AG10803 (cell line): Measurements from ENCODE around the gene TMBIM6.
A peak's percentile ranks its signal among the peaks of the same experiment; 100 is the strongest.

Experiments used
- DNase-seq: peaks from one replicate; pipeline ENCODE4 v3.0.0; 2010; ENCODE audit warnings: low read depth
- H3K4me3 ChIP-seq: 2 replicates; pipeline ENCODE4 v1.5.1; 2011; ENCODE audit warnings: mild to moderate bottlenecking, low read length, control low read depth
- TF ChIP-seq, protein P1 (sequence below): conservative IDR thresholded peaks from 2 replicates; pipeline ENCODE4 v1.5.1; 2011; ENCODE audit warnings: mild to moderate bottlenecking, low read length, control low read depth, inconsistent platforms

Gene TMBIM6

DNA sequence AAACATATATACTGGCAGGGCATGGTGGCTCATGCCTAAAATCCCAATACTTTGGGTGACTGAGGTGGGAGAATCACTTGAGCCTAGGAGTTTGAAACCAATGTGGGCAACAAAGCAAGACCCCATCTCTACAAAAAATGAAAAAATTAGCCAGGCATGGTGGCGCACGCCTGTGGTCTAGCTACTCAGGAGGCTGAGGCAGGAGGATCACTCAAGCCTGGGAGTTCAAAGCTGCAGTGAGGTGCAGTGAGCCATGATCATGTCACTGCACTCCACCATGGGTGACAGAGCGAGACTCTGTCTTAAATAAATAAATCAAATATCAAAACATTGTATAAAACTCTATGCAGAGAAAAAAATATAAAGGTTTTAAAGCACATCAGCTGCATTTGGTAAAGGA lies 39.3 kb upstream of the TMBIM6 start:
- TF ChIP-seq, protein P1, sequence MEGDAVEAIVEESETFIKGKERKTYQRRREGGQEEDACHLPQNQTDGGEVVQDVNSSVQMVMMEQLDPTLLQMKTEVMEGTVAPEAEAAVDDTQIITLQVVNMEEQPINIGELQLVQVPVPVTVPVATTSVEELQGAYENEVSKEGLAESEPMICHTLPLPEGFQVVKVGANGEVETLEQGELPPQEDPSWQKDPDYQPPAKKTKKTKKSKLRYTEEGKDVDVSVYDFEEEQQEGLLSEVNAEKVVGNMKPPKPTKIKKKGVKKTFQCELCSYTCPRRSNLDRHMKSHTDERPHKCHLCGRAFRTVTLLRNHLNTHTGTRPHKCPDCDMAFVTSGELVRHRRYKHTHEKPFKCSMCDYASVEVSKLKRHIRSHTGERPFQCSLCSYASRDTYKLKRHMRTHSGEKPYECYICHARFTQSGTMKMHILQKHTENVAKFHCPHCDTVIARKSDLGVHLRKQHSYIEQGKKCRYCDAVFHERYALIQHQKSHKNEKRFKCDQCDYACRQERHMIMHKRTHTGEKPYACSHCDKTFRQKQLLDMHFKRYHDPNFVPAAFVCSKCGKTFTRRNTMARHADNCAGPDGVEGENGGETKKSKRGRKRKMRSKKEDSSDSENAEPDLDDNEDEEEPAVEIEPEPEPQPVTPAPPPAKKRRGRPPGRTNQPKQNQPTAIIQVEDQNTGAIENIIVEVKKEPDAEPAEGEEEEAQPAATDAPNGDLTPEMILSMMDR = no peak
- DNase-seq = no peak
- H3K4me3 ChIP-seq = no peak overlapping the region

DNA sequence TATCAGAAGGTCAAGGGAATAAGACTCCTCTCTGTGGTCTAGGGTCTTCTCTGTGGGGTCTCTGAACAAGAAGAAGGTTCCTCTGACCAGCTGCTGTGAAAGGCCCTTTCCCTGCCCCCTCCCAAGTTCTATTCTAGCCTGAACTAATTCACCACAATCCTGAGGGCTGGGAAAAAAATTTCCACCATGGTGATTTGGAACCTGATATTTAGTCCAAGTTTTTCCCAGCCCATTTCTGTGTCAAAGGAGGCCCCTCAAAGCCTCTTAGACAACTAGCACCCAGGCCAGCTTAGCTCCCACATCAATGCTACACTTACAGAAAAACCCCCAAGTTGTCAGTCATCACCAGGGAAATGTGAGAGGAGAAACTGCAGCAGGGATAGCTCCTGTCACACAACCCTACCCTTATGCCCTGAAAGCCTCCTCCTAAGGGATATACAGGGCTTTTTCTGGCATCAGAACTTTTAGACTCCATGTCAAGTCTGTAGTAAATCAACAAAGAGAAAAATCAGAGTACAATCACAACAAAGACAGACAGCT lies 38.6 kb upstream of the TMBIM6 start:
- H3K4me3 ChIP-seq = no peak overlapping the region
- no peak for DNase-seq
- TF ChIP-seq, protein P1 = no peak

DNA sequence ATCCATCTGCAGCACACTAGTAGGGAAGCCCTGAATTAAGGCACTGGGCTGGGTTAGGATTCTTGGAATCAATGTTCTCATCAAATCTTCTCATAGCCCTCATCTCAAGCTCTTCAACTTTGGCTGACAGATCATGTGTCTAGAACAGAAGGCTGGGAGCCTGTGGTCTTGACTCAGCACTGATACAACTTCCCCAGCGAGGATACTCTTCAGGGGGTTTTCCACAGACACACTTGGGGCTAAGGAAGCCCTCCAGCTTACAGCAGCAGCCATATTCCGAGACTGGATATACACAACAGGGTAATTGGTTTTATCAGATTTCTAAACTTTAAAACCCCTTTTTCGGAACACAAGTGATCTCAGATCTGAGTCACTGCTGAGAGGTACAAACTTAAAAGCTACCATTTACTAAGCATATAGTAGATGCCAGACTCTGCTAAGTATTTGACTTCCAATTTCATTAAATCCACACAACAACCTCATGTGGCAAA lies 37.7 kb upstream of the TMBIM6 start:
- TF ChIP-seq, protein P1 = no peak
- H3K4me3 ChIP-seq = no peak overlapping the region; the same call in 1 of the 2 replicates
- peak; percentile 53 for DNase-seq

DNA sequence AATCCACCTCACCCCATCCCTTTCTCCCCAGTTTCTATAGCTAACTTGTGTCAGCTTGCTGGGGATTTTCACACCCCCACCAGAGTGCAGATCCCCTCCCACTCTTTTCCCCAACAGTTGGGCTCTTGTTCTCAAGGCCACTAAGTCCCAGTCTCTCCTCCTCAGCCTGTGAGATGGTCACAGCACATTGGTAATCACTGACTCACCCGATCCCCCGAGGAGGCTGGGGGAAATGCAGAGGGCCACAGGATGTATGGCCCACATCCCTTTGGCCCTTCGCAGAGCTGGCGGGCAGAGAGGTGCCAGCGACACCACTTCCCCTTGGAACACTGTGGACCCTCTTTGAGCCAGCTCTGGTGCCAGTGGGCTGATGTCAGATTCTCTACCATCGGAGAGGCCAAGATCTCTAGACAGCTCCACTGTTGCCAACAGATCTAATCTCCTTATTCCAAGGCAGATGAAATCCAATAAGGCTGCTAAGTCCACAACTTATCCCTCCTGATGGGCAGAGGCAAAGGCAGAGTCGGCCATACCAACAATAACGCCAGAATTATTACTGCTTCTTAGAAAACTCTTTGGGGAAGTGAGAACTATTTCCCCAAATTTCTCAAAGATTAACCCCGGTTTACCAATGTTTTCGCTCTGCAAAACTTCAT lies 35.8 kb upstream of the TMBIM6 start:
- peak overlapping the region; percentile 84 for H3K4me3 ChIP-seq
- TF ChIP-seq, protein P1 = no peak
- peak; percentile 68 for DNase-seq

DNA sequence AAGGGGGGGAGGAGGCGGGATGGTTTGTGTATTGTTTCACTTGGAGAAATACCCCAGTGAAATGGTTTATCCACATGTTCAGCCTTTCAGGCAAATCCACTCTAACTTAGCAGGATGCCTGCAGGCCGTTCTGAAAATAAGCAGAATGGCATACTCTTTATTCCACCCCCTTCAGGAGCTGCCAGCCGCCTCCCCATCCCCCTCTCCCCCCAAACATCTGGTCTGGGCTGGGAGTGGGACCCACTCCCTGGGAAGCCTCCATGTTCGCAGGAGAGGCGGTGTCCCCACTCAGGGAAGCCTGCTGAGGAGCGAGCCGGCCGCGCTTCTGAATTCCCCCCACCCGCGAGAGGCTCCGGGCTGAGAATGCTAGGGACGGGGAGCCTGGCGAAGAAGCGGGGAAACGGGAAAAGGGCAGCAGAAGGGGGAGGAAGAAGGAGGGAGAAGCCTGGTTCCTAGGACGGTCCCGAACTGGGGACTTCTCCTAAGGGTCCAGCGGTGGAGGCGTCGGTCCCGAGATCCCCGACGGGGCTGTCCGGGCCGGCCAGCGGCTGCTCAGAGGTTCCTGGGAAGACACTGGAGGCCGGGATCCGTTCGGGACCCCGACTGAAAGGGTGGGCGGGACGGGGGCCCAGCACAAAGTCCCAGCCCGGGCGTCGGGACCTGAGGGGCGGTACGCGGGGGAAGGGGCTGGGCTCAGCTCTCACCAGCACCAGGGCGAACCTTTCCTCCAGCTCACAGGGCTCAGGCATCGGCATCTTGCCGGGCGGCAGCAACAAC lies 34.8 kb upstream of the TMBIM6 start:
- TF ChIP-seq, protein P1 = no peak
- H3K4me3 ChIP-seq = peak overlapping the region; percentile 84
- peak; percentile 42 for DNase-seq

DNA sequence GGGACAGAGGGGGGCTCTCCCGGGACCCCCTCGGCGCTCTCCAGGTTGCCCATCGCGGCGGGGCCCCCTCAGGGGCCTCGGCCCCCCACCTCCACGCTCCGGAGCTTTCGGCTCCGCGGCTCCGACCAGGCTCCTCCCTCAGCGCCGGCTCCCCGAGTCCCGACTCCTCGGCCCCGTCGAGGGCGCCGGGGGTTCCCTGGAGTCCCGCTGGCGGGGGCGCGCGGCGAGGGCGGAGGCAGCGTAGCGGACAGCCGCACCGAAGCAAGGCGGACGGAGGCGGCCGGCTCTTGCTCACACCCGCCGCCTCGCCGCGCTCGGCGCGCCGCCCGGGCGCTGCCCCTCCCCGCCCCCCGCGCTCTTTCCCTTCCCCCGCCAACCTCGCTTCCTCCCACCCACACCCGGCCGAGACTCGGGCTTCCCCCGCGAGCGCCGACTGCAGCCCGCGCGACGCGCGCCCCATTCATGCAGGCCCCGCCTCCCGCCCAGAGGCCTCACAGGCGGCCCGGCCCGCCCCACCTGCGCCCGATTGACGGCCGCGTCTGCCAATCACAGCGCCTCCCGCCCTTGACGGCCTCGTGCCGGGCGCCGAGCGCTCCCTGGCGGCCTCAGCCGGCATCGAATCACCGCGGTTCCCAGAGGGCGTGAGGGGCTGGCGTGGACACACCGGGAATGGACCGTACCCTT lies 34.1 kb upstream of the TMBIM6 start, which contains the start of gene FMNL3:
FMNL3 (minus strand) TSS at position 278 of the 684 bp plus-strand sequence; CDS start at position 53, 225 bp downstream.
- TF ChIP-seq, protein P1 = peak; percentile 74
- H3K4me3 ChIP-seq = peak within 1 kb of the TSS; percentile 84
- DNase-seq = peak; percentile 96
